GM23338 (cell line): ENCODE results near the gene HSP90B1. TPM values are rescaled to one million over a fixed set of nuclear protein-coding genes. Genes with fewer than 3 reads are reported as not detected.

ENCODE experiments used
- ATAC-seq: fragments of 200-7000 bp; cut with Tn5 transposase; 3 replicates; pipeline ENCODE4 v1.9.1; 2020
- DNase-seq: peaks from one replicate; pipeline ENCODE4 v3.0.0-alpha.2; 2015; ENCODE audit warnings: low spot score
- H2AFZ ChIP-seq: fragments of 200-600 bp; sonication (generic); 2 replicates; pipeline ENCODE4 v1.8.0; 2016; ENCODE audit warnings: antibody characterized with exemption, mild to moderate bottlenecking, moderate library complexity
- H3F3A ChIP-seq: fragments of 200-600 bp; sonication (generic); replicated peaks from 2 replicates; pipeline ENCODE4 v1.8.0; 2017; ENCODE audit warnings: antibody characterized with exemption, mixed run types, low read depth
- H3K27ac ChIP-seq: fragments of 200-600 bp; sonication (generic); 2 replicates; pipeline ENCODE4 v1.6.1; 2016; ENCODE audit warnings: low read depth
- H3K27me3 ChIP-seq: fragments of 200-600 bp; sonication (generic); 2 replicates; pipeline ENCODE4 v1.8.0; 2016; ENCODE audit warnings: mild to moderate bottlenecking, mixed run types, moderate library complexity; ENCODE audit not compliant: insufficient read depth
- H3K36me3 ChIP-seq: fragments of 200-600 bp; sonication (generic); 2 replicates; pipeline ENCODE4 v1.8.0; 2016; ENCODE audit warnings: mild to moderate bottlenecking; ENCODE audit not compliant: insufficient read depth
- H3K4me1 ChIP-seq: fragments of 200-600 bp; sonication (generic); 2 replicates; pipeline ENCODE4 v1.8.0; 2016; ENCODE audit warnings: mild to moderate bottlenecking, moderate library complexity; ENCODE audit not compliant: insufficient read depth
- H3K4me2 ChIP-seq: fragments of 200-600 bp; sonication (generic); 2 replicates; pipeline ENCODE4 v1.7.1; 2017; ENCODE audit warnings: mixed run types
- H3K4me3 ChIP-seq: fragments of 200-600 bp; sonication (generic); 2 replicates; pipeline ENCODE4 v1.6.1; 2016; ENCODE audit warnings: mixed run types
- H3K79me2 ChIP-seq: fragments of 200-600 bp; sonication (generic); replicated peaks from 2 replicates; pipeline ENCODE4 v1.8.0; 2017; ENCODE audit warnings: mild to moderate bottlenecking; ENCODE audit not compliant: insufficient read depth
- H3K9me2 ChIP-seq: fragments of 200-600 bp; sonication (generic); 2 replicates; pipeline ENCODE4 v1.8.0; 2017; ENCODE audit not compliant: insufficient read depth
- H4K20me1 ChIP-seq: fragments of 200-600 bp; sonication (generic); replicated peaks from 2 replicates; pipeline ENCODE4 v1.8.0; 2017; ENCODE audit warnings: mild to moderate bottlenecking; ENCODE audit not compliant: insufficient read depth
- H3K27ac Mint-ChIP-seq: 2 replicates; pipeline ENCODE4 v1.8.0; 2020; ENCODE audit warnings: inconsistent platforms, mild to moderate bottlenecking, moderate library complexity, mixed read lengths
- H3K27me3 Mint-ChIP-seq: 3 replicates; pipeline ENCODE4 v1.8.0; 2022; ENCODE audit warnings: low read depth, mild to moderate bottlenecking, moderate library complexity, mixed read lengths, inconsistent platforms; ENCODE audit not compliant: insufficient read depth, poor library complexity
- H3K36me3 Mint-ChIP-seq: 3 replicates; pipeline ENCODE4 v1.8.0; 2021; ENCODE audit warnings: low read depth, mild to moderate bottlenecking, inconsistent platforms, moderate library complexity, mixed read lengths
- H3K4me1 Mint-ChIP-seq: 3 replicates; pipeline ENCODE4 v1.8.0; 2020; ENCODE audit warnings: mild to moderate bottlenecking, inconsistent platforms, mixed read lengths
- H3K4me3 Mint-ChIP-seq: 3 replicates; pipeline ENCODE4 v1.8.0; 2021; ENCODE audit warnings: moderate library complexity, mild to moderate bottlenecking, inconsistent platforms, mixed read lengths
- H3K9me3 Mint-ChIP-seq: 3 replicates; pipeline ENCODE4 v1.8.0; 2020; ENCODE audit warnings: moderate library complexity, mild to moderate bottlenecking, inconsistent platforms, mixed read lengths
- EZH2 ChIP-seq: fragments of 200-600 bp; sonication (generic); IDR thresholded peaks from one replicate; pipeline ENCODE4 v1.8.0; 2017; ENCODE audit warnings: antibody characterized with exemption, mild to moderate bottlenecking, low read depth; ENCODE audit not compliant: unreplicated experiment
- EZH2phosphoT487 ChIP-seq: fragments of 200-600 bp; sonication (generic); IDR thresholded peaks from one replicate; pipeline ENCODE4 v1.8.1; 2018; ENCODE audit warnings: antibody characterized with exemption; ENCODE audit not compliant: unreplicated experiment
- NANOG ChIP-seq: IDR thresholded peaks from 2 replicates; pipeline ENCODE4 v1.6.1; 2016; ENCODE audit warnings: antibody characterized with exemption, borderline replicate concordance
- POLR2AphosphoS5 ChIP-seq: IDR thresholded peaks from 2 replicates; pipeline ENCODE4 v1.6.1; 2016; ENCODE audit warnings: antibody characterized with exemption, low read depth
- REST ChIP-seq: IDR thresholded peaks from one replicate; pipeline ENCODE4 v1.6.1; 2018; ENCODE audit warnings: antibody characterized with exemption; ENCODE audit not compliant: unreplicated experiment
- STAT1 ChIP-seq: IDR thresholded peaks from one replicate; pipeline ENCODE4 v1.6.1; 2016; ENCODE audit warnings: antibody characterized with exemption; ENCODE audit not compliant: unreplicated experiment
- ZNF331 ChIP-seq: fragments of 250-450 bp; sonication (Bioruptor Pico); IDR thresholded peaks from 2 replicates; pipeline ENCODE4 v1.5.0; 2020; ENCODE audit warnings: low read depth, mild to moderate bottlenecking, moderate library complexity
- ZNF462 ChIP-seq: fragments of 250-450 bp; sonication (Bioruptor Pico); IDR thresholded peaks from 2 replicates; pipeline ENCODE4 v1.5.0; 2020; ENCODE audit warnings: mild to moderate bottlenecking, moderate library complexity
- polyA plus RNA-seq: library from polyadenylated mRNA; unstranded; fragments of >200 nt; fragmentation: Nextera tagmentation; extraction: Ambion mirVana; gene quantifications from 2 replicates; pipeline ENCODE4 v1.2.1, GENCODE V29; 2016
- total RNA-seq: library from RNA; depleted of rRNA; stranded (reverse); fragments of >200 nt; shearing (Covaris generic); gene quantifications from 2 replicates; pipeline ENCODE4 v1.2.3, GENCODE V29; 2014

Gene HSP90B1
- total and polyA plus RNA-seq, 2 experiments from 2014 or later = 605 to 1,312 TPM

GRCh38 chr12:103924761-103925641 is 5.2 kb upstream of the HSP90B1 start:
- Mint-ChIP-seq H3K27ac (no peak overlapping the region), H3K4me3 (no peak overlapping the region), H3K4me1 (peaks cover 8% of the 10 kb centered on the region), H3K36me3 (no peaks in the 10 kb centered on the region; the same call in 2 of the 3 replicates), H3K9me3 (no peaks in the 10 kb centered on the region), H3K27me3 (peaks cover 2% of the 10 kb centered on the region)
- TF ChIP-seq STAT1 (no peak), REST (no peak)
- H3K27me3 ChIP-seq = no peaks in the 10 kb centered on the region
- H3F3A ChIP-seq = no peaks in the 10 kb centered on the region
- no peaks in the 10 kb centered on the region for H3K9me2 ChIP-seq
- H3K36me3 ChIP-seq = no peaks in the 10 kb centered on the region
- ATAC-seq (no peak), DNase-seq (no peak)
- no peak overlapping the region for H3K4me2 ChIP-seq
- H2AFZ ChIP-seq = no peak overlapping the region; the same call in 1 of the 2 replicates
- H4K20me1 ChIP-seq = no peaks in the 10 kb centered on the region
- H3K79me2 ChIP-seq = no peaks in the 10 kb centered on the region
- H3K4me3 ChIP-seq = no peak overlapping the region
- H3K27ac ChIP-seq = no peak overlapping the region
- H3K4me1 ChIP-seq = no peaks in the 10 kb centered on the region; the same call in 1 of the 2 replicates

GRCh38 chr12:103928682-103929045 is 1.5 kb upstream of the HSP90B1 start:
- peak overlapping the region; percentile 86 for H2AFZ ChIP-seq
- TF ChIP-seq POLR2AphosphoS5 (no peak), ZNF331 (CRISPR knock-in tag) (no peak), ZNF462 (CRISPR knock-in tag) (no peak), EZH2 (no peak), NANOG (no peak), EZH2phosphoT487 (no peak)

More at GRCh38 chr12:103928682-103929045, 1.5 kb upstream of the HSP90B1 start:
- peak overlapping the region; percentile 86 for H3K4me3 Mint-ChIP-seq
- H3K27me3 Mint-ChIP-seq = peaks cover 7% of the 10 kb centered on the region
- H3K9me2 ChIP-seq = no peaks in the 10 kb centered on the region
- ATAC-seq (no peak), DNase-seq (peak; percentile 11)
- H3K4me1 ChIP-seq = peaks cover 13% of the 10 kb centered on the region; the same call in 1 of the 2 replicates
- H3K36me3 ChIP-seq = peaks cover 16% of the 10 kb centered on the region
- no peaks in the 10 kb centered on the region for H3K27me3 ChIP-seq
- H3K27ac ChIP-seq = peak overlapping the region; percentile 88
- no peaks in the 10 kb centered on the region for H3K9me3 Mint-ChIP-seq
- peaks cover 23% of the 10 kb centered on the region for H3K36me3 Mint-ChIP-seq
- peaks cover 34% of the 10 kb centered on the region for H3K79me2 ChIP-seq
- H3F3A ChIP-seq = 0 out of 2 replicates have a peak, but pooled peaks cover 7% of the 10 kb centered on the region
- peak overlapping the region; percentile 82 for H3K4me3 ChIP-seq
- H3K4me2 ChIP-seq = peak overlapping the region; percentile 81
- H3K4me1 Mint-ChIP-seq = peaks cover 18% of the 10 kb centered on the region
- H3K27ac Mint-ChIP-seq = peak overlapping the region; percentile 99
- H4K20me1 ChIP-seq = peaks cover 26% of the 10 kb centered on the region
